GM12865 (cell line): ENCODE measurements around the gene ZFPM1.
"Not testable (repeated sequence)": the region's sequence is repeated elsewhere in the genome, so short reads cannot be mapped to it uniquely, and the experiment has no call there.

Source experiments
- DNase-seq: peaks from one replicate; pipeline ENCODE4 v3.0.0; 2010; ENCODE audit warnings: low read depth
- H3K4me3 ChIP-seq: 2 replicates; pipeline ENCODE4 v1.5.1; 2011; ENCODE audit warnings: mild to moderate bottlenecking, low read depth, low read length, control low read depth
- CTCF ChIP-seq: IDR thresholded peaks from 2 replicates; pipeline ENCODE4 v1.5.1; 2011; ENCODE audit warnings: low read length, control low read depth, low read depth, inconsistent platforms; ENCODE audit not compliant: insufficient read depth; ENCODE audit errors: missing control alignments

ZFPM1 gene

GRCh38 chr16:88516601-88517061, 63.6 kb downstream of the ZFPM1 start:
- H3K4me3 ChIP-seq = no peak overlapping the region
- TF ChIP-seq CTCF = no peak
- DNase-seq = no peak

- not testable (repeated sequence) for H3K4me3 ChIP-seq, DNase-seq
These were observed 64.2 kb downstream of the ZFPM1 start for GRCh38 chr16:88517208-88517774.

- not testable (repeated sequence) for DNase-seq, H3K4me3 ChIP-seq
These were observed 65.5 kb downstream of the ZFPM1 start for GRCh38 chr16:88518411-88519111.

- DNase-seq = no peak
- no peak overlapping the region for H3K4me3 ChIP-seq
- TF ChIP-seq CTCF = no peak
These were observed 66.2 kb downstream of the ZFPM1 start for GRCh38 chr16:88519240-88519639.

GRCh38 chr16:88519938-88520653, 67.0 kb downstream of the ZFPM1 start:
- H3K4me3 ChIP-seq = no peak overlapping the region
- TF ChIP-seq CTCF = no peak
- DNase-seq = no peak

GRCh38 chr16:88521674-88522073, 68.6 kb downstream of the ZFPM1 start:
- no peak for TF ChIP-seq CTCF

GRCh38 chr16:88522276-88522949, 69.3 kb downstream of the ZFPM1 start:
- H3K4me3 ChIP-seq = no peak overlapping the region
- DNase-seq = no peak
- TF ChIP-seq CTCF = no peak

More at GRCh38 chr16:88521674-88522073, 68.6 kb downstream of the ZFPM1 start:
- DNase-seq = no peak
- H3K4me3 ChIP-seq = no peak overlapping the region
